Aortic smooth muscle cell (primary cell): ENCODE results near the gene TUBG1. TPM values are rescaled to one million over a fixed set of nuclear protein-coding genes. Genes with fewer than 3 reads are reported as not detected.

Experiments
- total RNA-seq: library from RNA; depleted of rRNA; stranded (reverse); fragments of >200 nt; gene quantifications from 2 replicates; pipeline ENCODE4 v1.2.3, GENCODE V29; 2014

TUBG1 gene
- 22.1 and 26.7 TPM in 2 replicates for total RNA-seq

DNA sequence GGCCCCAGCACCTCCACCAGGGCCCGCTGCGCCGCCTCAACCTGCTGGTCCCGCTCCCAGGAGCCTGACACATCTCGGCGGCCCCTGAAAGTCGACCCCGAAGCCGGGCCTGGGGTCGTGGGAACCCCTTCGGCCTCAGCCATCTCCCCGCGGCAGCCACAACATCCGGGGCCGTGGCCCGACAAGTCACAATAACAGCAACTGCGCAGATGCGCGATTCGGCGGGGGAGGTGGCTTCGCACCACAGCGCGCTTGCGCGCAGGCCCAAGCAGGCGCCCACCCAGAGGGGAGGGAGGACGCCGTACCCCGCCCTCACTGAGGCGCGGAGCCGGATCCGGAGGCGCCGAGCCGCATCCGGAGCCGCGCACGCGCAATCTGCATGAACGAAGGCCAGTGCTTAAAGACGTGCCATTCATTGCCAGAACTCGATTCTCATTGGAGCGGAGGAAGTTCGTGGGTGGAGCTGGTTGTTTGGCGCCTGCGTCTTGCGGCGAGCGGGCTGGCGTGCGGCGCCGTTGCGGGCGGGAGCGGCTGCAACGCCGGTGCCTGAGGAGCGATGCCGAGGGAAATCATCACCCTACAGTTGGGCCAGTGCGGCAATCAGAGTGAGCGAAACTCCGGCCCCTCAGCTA lies at the start of gene TUBG1, which contains the start of gene RETREG3:
TSS of gene TUBG1 (plus strand) at position 502 of the 632 bp plus-strand sequence. CDS start at position 557, 55 bp downstream.
TSS of gene RETREG3 (minus strand) at position 193 of the 632 bp plus-strand sequence. CDS start at position 143, 50 bp downstream.

DNA sequence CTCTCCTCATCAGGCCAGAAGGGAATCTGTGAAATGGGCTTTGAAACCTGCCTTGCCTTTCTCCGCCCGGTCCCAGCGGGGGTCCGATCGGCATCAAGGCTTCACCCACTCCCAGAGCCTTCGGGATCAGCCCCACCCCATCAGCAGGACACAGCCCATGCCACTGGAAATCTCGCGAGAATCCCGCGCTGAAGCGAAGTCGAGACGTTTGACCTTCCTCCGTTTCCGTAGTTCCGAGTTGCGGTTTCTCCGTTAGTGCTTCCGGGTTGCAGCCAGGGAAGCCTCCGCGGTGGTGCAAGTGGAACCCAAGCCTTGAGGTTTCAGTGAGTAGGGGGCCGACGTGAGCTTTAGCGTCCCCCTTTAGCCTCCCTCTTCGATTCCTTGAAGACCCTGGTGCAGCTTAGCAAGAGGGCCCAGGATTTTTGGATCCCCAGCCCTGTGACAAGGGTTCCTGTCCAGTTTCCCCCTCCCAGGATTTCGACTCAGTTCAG lies 47.5 kb upstream of the TUBG1 start, which contains the start of gene COASY:
TSS of gene COASY (plus strand) at position 252 of the 491 bp plus-strand sequence. CDS start 475 bp downstream, outside the sequence.

DNA sequence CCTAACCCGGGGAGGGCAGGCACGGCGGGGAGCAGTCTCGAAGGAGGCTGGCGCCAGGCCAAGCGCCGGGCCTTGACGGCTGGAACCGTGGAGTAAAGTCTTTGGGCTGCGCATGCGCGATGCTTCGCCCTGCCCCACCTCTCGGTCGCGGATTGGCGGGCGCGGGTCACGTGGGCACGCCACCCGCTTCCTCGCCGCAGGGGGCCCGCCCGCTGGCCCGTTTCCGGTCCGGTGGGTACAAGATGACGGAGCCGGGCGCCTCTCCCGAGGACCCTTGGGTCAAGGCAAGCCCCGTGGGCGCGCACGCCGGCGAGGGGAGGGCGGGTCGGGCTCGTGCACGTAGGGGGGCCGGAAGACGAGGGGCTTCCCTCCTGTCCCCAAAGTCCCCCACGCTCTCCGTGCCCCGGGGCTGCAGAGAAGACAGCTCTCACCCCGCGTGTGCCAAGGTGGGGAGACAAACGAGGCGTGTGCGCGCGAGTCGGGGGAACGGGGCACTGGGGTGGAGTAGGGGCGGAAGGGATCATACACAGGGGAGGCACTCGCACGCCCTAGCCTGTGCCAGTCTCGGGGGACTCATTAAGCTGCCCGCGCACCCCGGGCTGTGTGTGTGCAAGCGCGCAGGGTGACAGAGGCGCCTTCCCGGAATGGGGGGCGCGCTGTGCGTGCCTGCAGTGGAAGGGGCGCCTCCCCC lies 42.5 kb upstream of the TUBG1 start, which contains the start of gene MLX:
TSS of gene MLX (plus strand) at position 218 of the 691 bp plus-strand sequence. CDS start at position 243, 25 bp downstream.

DNA sequence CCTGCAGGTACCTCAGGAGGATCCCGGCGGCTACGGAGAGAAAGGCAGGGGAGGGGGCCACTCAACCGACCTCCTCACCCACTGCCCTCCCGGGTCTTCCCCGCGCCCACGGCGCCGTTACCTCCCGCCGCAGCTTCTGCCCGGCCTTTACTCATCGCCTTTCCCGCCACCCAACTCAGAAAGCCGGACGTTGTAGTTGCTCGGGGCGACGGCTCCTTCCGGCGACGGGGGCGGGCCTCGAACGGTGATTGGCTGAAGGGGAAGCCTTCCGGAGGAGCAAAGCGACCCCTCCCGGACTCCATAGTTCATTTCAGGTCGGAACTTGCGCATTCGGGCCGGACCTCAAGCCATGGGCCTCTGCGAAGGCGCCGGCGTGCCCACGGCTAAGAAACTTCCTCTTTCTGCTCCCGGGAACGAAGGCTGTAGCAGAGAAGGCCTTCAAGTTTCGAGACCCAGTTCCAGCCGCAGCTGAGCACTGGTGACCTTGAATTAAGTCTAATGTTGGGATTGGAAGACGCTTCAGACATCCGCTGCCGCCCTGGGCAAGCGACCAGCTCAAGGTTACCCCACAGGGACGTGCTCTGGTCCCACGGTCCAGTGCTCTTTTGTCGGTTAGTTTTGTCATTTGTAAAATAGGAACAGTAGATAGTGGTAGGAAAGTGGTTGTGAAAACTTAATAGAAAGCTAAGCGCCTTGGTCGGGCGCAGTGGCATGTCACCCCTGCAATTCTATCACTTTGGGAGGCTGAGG lies 31.8 kb upstream of the TUBG1 start, which contains the start of gene PSMC3IP:
TSS of gene PSMC3IP (minus strand) at position 198 of the 750 bp plus-strand sequence. CDS start at position 155, 43 bp downstream.

DNA sequence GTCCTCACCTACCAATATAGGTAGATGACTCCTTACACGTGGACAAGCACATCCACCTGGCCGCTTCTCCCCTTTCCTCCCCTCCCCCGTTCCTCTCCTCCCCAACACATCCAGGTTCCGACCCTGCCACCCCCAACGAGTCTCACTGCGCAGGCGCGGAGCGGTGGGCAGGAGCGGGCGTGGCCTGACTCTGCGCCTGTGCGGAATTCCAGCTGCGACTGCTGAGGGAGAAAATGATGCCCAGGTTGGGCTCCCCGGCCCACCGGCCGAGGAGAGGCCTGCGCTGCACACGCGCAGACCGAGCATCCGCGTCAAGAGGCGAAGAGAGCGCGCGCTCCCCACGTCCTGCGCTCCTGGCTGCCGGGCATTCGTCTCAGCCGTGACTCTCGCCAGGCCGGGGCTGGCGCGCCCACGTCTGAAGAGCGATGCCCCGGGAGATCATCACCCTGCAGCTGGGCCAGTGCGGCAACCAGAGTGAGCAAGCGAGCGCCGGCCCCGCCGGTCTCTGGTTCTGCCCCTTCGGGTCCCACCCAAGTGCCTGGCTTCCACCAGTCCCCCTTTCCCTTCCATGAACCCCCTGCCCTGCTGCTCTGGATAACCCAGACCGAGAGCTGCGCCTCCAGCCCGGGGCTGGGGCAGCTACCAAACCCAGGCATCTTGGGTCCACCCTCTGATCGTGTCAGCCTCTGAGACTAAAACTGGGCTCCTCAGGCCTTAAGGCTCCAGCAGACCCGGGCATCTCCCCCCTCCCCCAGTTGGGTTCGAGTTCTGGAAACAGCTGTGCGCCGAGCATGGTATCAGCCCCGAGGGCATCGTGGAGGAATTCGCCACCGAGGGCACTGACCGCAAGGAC lies 49.8 kb downstream of the TUBG1 start, which contains the start of gene TUBG2:
TSS of gene TUBG2 (plus strand) at position 206 of the 853 bp plus-strand sequence. CDS start at position 426, 220 bp downstream.

Other genes starting within 250 kb of the TUBG1 start
- gene STAT3, start 221.2 kb upstream of the TUBG1 start, total RNA-seq, result 104 and 126 TPM in 2 replicates
- 646 and 690 TPM in 2 replicates for gene CAVIN1, start 186.4 kb upstream of the TUBG1 start, total RNA-seq
- 79.3 and 90.8 TPM in 2 replicates for gene ATP6V0A1, start 150.8 kb upstream of the TUBG1 start, total RNA-seq
- gene NAGLU, start 73.4 kb upstream of the TUBG1 start, total RNA-seq, result 44.9 and 46.9 TPM in 2 replicates
- 1.2 and 1.8 TPM in 2 replicates for gene HSD17B1, start 56.8 kb upstream of the TUBG1 start, total RNA-seq
- gene COASY, start 47.5 kb upstream of the TUBG1 start, total RNA-seq, result 7.9 and 12.0 TPM in 2 replicates
- gene MLX, start 42.6 kb upstream of the TUBG1 start, total RNA-seq, result 34.8 and 42.1 TPM in 2 replicates
- 8.9 and 15.7 TPM in 2 replicates for gene PSMC3IP, start 32.0 kb upstream of the TUBG1 start, total RNA-seq
- gene RETREG3, start 309 bp upstream of the TUBG1 start, total RNA-seq, result 50.7 and 55.1 TPM in 2 replicates
- gene TUBG2, start 49.6 kb downstream of the TUBG1 start, total RNA-seq, result 6.5 and 9.3 TPM in 2 replicates
- gene PLEKHH3, start 67.3 kb downstream of the TUBG1 start, total RNA-seq, result 13.3 and 17.8 TPM in 2 replicates
- 2.1 and 2.8 TPM in 2 replicates for gene CCR10, start 72.2 kb downstream of the TUBG1 start, total RNA-seq
- 25.1 and 38.4 TPM in 2 replicates for gene CNTNAP1, start 72.8 kb downstream of the TUBG1 start, total RNA-seq
- gene EZH1, start 135.4 kb downstream of the TUBG1 start, total RNA-seq, result 14.9 and 15.6 TPM in 2 replicates
- gene RAMP2, start 151.5 kb downstream of the TUBG1 start, total RNA-seq, result 0.19 and 0.26 TPM in 2 replicates
- gene VPS25, start 163.8 kb downstream of the TUBG1 start, total RNA-seq, result 57.4 and 57.7 TPM in 2 replicates
- gene WNK4, start 170.9 kb downstream of the TUBG1 start, total RNA-seq, result 0.06 TPM in 1 of 2 replicates, not detected in the other
- 69.2 and 82.2 TPM in 2 replicates for gene COA3, start 189.0 kb downstream of the TUBG1 start, total RNA-seq
- gene CNTD1, start 189.2 kb downstream of the TUBG1 start, total RNA-seq, result 0.12 and 0.13 TPM in 2 replicates
- 159 and 176 TPM in 2 replicates for gene BECN1, start 214.6 kb downstream of the TUBG1 start, total RNA-seq
- 65.0 and 66.4 TPM in 2 replicates for gene PSME3, start 223.7 kb downstream of the TUBG1 start, total RNA-seq
- 0.40 and 0.56 TPM in 2 replicates for gene AOC2, start 234.9 kb downstream of the TUBG1 start, total RNA-seq
- gene AOC3, start 241.5 kb downstream of the TUBG1 start, total RNA-seq, result 0.26 and 0.44 TPM in 2 replicates